Neural cell (in vitro differentiated cells): ENCODE measurements around the gene TMEM259.

ENCODE experiments used
- EP300 ChIP-seq: fragments of 450-650 bp; conservative IDR thresholded peaks from 2 replicates; pipeline ENCODE4 v1.6.1; 2014; ENCODE audit warnings: antibody characterized with exemption, mild to moderate bottlenecking, moderate library complexity; ENCODE audit not compliant: poor library complexity, severe bottlenecking
- MXI1 ChIP-seq: fragments of 450-650 bp; conservative IDR thresholded peaks from 2 replicates; pipeline ENCODE4 v1.6.1; 2014; ENCODE audit warnings: antibody characterized with exemption, mild to moderate bottlenecking; ENCODE audit not compliant: poor library complexity, severe bottlenecking
- POLR2AphosphoS5 ChIP-seq: IDR thresholded peaks from 2 replicates; pipeline ENCODE4 v1.6.1; 2012
- TF ChIP-seq, protein P1 (sequence below): fragments of 450-650 bp; IDR thresholded peaks from 2 replicates; pipeline ENCODE4 v1.5.1; 2014; ENCODE audit warnings: antibody characterized with exemption, mild to moderate bottlenecking, moderate library complexity; ENCODE audit not compliant: poor library complexity, severe bottlenecking

DNA sequence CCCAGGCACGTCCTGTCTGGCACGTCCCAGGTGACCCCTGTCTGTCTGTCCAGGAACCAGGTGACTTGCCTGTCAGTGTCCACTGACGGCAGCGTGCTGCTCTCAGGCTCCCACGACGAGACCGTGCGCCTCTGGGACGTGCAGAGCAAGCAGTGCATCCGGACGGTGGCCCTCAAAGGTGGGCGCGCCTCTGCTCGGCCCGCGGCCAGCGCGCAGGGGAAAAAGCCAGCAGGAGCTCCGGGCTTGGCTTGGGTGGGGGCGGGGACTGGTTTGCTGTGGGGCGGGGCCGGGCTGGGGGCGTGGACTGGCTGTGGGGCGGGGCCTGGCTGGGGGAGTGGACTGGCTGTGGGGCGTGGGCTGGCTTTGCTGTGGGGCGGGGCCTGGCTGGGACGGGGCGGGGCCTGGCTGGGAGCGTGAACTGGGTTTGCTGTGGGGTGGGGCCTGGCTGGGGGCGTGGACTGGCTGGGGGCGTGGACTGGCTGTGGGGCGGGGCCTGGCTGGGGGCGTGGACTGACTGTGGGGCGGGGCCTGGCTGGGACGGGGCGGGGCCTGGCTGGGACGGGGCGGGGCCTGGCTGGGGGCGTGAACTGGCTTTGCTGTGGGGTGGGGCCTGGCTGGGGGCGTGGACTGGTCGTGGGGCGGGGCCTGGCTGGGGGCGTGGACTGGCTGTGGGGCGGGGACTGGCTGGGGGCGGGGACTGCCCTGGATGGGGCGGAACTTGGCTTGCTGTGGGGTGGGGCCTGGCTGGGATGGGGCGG, 29.6 kb downstream of the TMEM259 start:
- TF ChIP-seq EP300 (no peak), POLR2AphosphoS5 (no peak), MXI1 (no peak)
- TF ChIP-seq, protein P1, sequence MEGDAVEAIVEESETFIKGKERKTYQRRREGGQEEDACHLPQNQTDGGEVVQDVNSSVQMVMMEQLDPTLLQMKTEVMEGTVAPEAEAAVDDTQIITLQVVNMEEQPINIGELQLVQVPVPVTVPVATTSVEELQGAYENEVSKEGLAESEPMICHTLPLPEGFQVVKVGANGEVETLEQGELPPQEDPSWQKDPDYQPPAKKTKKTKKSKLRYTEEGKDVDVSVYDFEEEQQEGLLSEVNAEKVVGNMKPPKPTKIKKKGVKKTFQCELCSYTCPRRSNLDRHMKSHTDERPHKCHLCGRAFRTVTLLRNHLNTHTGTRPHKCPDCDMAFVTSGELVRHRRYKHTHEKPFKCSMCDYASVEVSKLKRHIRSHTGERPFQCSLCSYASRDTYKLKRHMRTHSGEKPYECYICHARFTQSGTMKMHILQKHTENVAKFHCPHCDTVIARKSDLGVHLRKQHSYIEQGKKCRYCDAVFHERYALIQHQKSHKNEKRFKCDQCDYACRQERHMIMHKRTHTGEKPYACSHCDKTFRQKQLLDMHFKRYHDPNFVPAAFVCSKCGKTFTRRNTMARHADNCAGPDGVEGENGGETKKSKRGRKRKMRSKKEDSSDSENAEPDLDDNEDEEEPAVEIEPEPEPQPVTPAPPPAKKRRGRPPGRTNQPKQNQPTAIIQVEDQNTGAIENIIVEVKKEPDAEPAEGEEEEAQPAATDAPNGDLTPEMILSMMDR, result no peak
